Measurements from ENCODE around the gene CNGA3.
"Not testable (repeated sequence)": the region's sequence is repeated elsewhere in the genome, so short reads cannot be mapped to it uniquely, and the experiment has no call there.

The CNGA3 gene

DNA sequence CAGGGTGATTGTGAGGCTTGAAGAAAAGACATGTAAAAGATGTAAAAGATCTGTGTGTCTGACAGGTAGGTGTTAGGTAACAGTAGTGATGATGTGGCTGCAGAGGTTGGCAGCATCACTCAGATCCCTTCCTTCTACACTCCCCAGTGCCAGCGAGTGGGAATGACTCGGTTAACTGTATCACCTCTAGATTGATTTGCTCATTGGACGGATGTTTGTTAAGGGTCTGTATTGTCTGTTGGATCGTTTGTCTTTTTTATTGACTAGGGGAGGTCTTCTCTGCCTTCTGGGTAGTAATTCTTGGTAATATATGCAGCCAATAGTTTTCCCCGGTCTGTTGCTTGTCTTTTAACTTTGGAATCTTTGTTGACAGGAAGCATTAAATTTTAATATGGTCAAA is 44.8 kb upstream of the CNGA3 start:
- Histone ChIP-seq H3K27me3 (ENCODE audit: insufficient read depth, low read depth, severe bottlenecking) (no peaks in the 10 kb centered on the region), H3K36me3 (no peaks in the 10 kb centered on the region), H3K9me3 (ENCODE audit: severe bottlenecking) (no peaks in the 10 kb centered on the region), H3K4me3 (ENCODE audit: low read depth, low read length) (no peak overlapping the region), H3K27ac (no peak overlapping the region)
- TF ChIP-seq, protein P1, sequence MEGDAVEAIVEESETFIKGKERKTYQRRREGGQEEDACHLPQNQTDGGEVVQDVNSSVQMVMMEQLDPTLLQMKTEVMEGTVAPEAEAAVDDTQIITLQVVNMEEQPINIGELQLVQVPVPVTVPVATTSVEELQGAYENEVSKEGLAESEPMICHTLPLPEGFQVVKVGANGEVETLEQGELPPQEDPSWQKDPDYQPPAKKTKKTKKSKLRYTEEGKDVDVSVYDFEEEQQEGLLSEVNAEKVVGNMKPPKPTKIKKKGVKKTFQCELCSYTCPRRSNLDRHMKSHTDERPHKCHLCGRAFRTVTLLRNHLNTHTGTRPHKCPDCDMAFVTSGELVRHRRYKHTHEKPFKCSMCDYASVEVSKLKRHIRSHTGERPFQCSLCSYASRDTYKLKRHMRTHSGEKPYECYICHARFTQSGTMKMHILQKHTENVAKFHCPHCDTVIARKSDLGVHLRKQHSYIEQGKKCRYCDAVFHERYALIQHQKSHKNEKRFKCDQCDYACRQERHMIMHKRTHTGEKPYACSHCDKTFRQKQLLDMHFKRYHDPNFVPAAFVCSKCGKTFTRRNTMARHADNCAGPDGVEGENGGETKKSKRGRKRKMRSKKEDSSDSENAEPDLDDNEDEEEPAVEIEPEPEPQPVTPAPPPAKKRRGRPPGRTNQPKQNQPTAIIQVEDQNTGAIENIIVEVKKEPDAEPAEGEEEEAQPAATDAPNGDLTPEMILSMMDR (IDR thresholded peaks at IDR 0.05; ENCODE audit: low read depth, low read length): no peak
- DNase-seq: no peak

DNA sequence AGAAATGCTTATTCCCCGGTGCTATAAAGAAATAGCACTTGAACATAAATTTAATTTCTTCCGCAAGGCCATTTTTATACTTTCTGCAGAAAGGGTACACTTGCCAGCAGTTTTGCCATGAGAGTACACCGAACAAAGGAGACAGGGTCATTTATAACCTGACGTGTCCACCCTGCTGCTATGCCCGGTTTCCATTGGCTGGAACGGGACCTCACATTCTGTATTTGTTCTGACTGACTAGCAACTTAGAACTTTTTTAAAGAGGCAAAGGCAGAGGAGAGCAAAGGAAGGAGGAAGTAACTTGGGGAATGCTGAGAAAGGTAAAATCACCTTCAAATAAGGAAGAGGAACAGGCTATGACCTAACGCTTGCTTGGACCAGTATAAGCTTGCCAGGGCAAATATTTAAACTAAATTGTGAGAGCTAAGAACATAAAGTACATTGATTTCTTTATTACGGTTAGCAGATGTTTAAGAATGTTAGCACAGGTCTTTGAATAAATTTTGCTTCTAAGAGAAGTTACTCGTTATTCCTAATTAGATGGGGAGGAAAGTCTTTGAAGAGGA is 39.0 kb upstream of the CNGA3 start:
- not testable (repeated sequence) for H3K27me3 ChIP-seq (ENCODE audit: insufficient read depth, low read depth, severe bottlenecking); DNase-seq; H3K9me3 ChIP-seq (ENCODE audit: severe bottlenecking); H3K27ac ChIP-seq; H3K4me3 ChIP-seq (ENCODE audit: low read depth, low read length); H3K36me3 ChIP-seq

- H3K4me3 ChIP-seq (ENCODE audit: low read depth, low read length): no peak overlapping the region
- no peaks in the 10 kb centered on the region for H3K36me3 ChIP-seq
- no peak for DNase-seq
- TF ChIP-seq, protein P1 (IDR thresholded peaks at IDR 0.05; ENCODE audit: low read depth, low read length): no peak
- no peak overlapping the region for H3K27ac ChIP-seq
- no peaks in the 10 kb centered on the region for H3K27me3 ChIP-seq (ENCODE audit: insufficient read depth, low read depth, severe bottlenecking)
- no peaks in the 10 kb centered on the region for H3K9me3 ChIP-seq (ENCODE audit: severe bottlenecking)
These were observed 38.2 kb upstream of the CNGA3 start for GRCh38 chr2:98308068-98308467.

- H3K4me3 ChIP-seq (ENCODE audit: low read depth, low read length): no peak overlapping the region
- no peaks in the 10 kb centered on the region for H3K27me3 ChIP-seq (ENCODE audit: insufficient read depth, low read depth, severe bottlenecking)
- TF ChIP-seq, protein P1 (IDR thresholded peaks at IDR 0.05; ENCODE audit: low read depth, low read length): no peak
- H3K27ac ChIP-seq: no peak overlapping the region
- no peak for DNase-seq
- H3K36me3 ChIP-seq: no peaks in the 10 kb centered on the region
- no peaks in the 10 kb centered on the region for H3K9me3 ChIP-seq (ENCODE audit: severe bottlenecking)
These were observed 37.7 kb upstream of the CNGA3 start for GRCh38 chr2:98308532-98308931.

DNA sequence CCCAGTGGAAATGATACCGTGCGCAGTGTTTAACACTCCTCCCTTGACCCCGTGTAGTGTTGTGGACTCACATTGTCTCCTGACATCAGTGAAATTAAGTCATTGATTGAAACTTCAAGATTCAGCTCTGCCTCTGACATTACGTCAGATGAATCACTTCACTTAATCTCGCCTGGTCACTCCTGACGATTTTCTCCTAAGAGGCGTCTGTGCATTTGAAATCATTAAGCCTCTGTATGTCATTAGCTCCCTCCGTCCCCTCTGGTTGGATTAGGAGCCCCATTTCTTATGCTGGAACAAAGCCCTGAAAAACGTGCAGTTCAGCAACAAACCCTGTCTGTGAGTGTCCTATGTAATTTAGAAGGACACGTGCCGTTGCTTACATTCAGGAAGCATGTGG is 36.7 kb upstream of the CNGA3 start:
- H3K9me3 ChIP-seq (ENCODE audit: severe bottlenecking): no peaks in the 10 kb centered on the region
- no peak for DNase-seq
- no peak overlapping the region for H3K27ac ChIP-seq
- H3K36me3 ChIP-seq: no peaks in the 10 kb centered on the region
- TF ChIP-seq, protein P1 (IDR thresholded peaks at IDR 0.05; ENCODE audit: low read depth, low read length): no peak
- H3K4me3 ChIP-seq (ENCODE audit: low read depth, low read length): no peak overlapping the region
- no peaks in the 10 kb centered on the region for H3K27me3 ChIP-seq (ENCODE audit: insufficient read depth, low read depth, severe bottlenecking)

GRCh38 chr2:98310010-98310409 is 36.2 kb upstream of the CNGA3 start:
- no peaks in the 10 kb centered on the region for H3K9me3 ChIP-seq (ENCODE audit: severe bottlenecking)
- TF ChIP-seq, protein P1 (IDR thresholded peaks at IDR 0.05; ENCODE audit: low read depth, low read length): no peak
- H3K4me3 ChIP-seq (ENCODE audit: low read depth, low read length): no peak overlapping the region
- no peaks in the 10 kb centered on the region for H3K36me3 ChIP-seq
- no peaks in the 10 kb centered on the region for H3K27me3 ChIP-seq (ENCODE audit: insufficient read depth, low read depth, severe bottlenecking)
- no peak overlapping the region for H3K27ac ChIP-seq
- no peak for DNase-seq

All from WERI-Rb-1 (cell line).